H9 (cell line): ENCODE results near the gene ACACB. TPM values are rescaled to one million over a fixed set of nuclear protein-coding genes. Genes with fewer than 3 reads are reported as not detected.

ENCODE experiments used
- DNase-seq: peaks from one replicate; pipeline ENCODE4 v3.0.0-alpha.2; 2017
- H2AFZ ChIP-seq: one replicate; pipeline ENCODE4 v1.6.1; 2013; ENCODE audit warnings: mild to moderate bottlenecking, low read length, control low read depth, moderate library complexity
- H2AK5ac ChIP-seq: 2 replicates; pipeline ENCODE4 v1.6.1; 2013; ENCODE audit warnings: low read length, control low read depth, mixed read lengths; ENCODE audit not compliant: insufficient read length
- H2BK120ac ChIP-seq: one replicate; pipeline ENCODE4 v1.6.1; 2013; ENCODE audit warnings: low read depth, mild to moderate bottlenecking, low read length, control low read depth, inconsistent platforms; ENCODE audit not compliant: poor library complexity, severe bottlenecking
- H2BK12ac ChIP-seq: 2 replicates; pipeline ENCODE4 v1.6.1; 2013; ENCODE audit warnings: low read length, control low read depth, mixed read lengths, low read depth; ENCODE audit not compliant: insufficient read length
- H2BK15ac ChIP-seq: 2 replicates; pipeline ENCODE4 v1.6.1; 2013; ENCODE audit warnings: low read depth, low read length, control low read depth
- H2BK20ac ChIP-seq: one replicate; pipeline ENCODE4 v1.6.1; 2013; ENCODE audit warnings: low read depth, mild to moderate bottlenecking, low read length, control low read depth, inconsistent platforms; ENCODE audit not compliant: poor library complexity, severe bottlenecking
- H2BK5ac ChIP-seq: 2 replicates; pipeline ENCODE4 v1.6.1; 2013; ENCODE audit warnings: low read length, control low read depth, mixed read lengths; ENCODE audit not compliant: insufficient read length
- H3K14ac ChIP-seq: 2 replicates; pipeline ENCODE4 v1.6.1; 2013; ENCODE audit warnings: low read length, control low read depth; ENCODE audit not compliant: insufficient read depth
- H3K18ac ChIP-seq: 2 replicates; pipeline ENCODE4 v1.6.1; 2013; ENCODE audit warnings: low read depth, mild to moderate bottlenecking, mixed read lengths, low read length, control low read depth; ENCODE audit not compliant: insufficient read length
- H3K23ac ChIP-seq: 2 replicates; pipeline ENCODE4 v1.6.1; 2013; ENCODE audit warnings: low read length, control low read depth, mixed read lengths, low read depth; ENCODE audit not compliant: insufficient read length
- H3K23me2 ChIP-seq: 2 replicates; pipeline ENCODE4 v1.6.1; 2013; ENCODE audit warnings: low read depth, mild to moderate bottlenecking, mixed read lengths, low read length, control low read depth; ENCODE audit not compliant: insufficient read length, poor library complexity, severe bottlenecking
- H3K27ac ChIP-seq: 2 replicates; pipeline ENCODE4 v1.5.1; 2013; ENCODE audit warnings: low read length, control low read depth, mixed read lengths, low read depth; ENCODE audit not compliant: insufficient read length
- H3K27me3 ChIP-seq: 2 replicates; pipeline ENCODE4 v1.6.1; 2013; ENCODE audit warnings: low read length, control low read depth, inconsistent platforms; ENCODE audit not compliant: insufficient read depth
- H3K4ac ChIP-seq: 2 replicates; pipeline ENCODE4 v1.6.1; 2013; ENCODE audit warnings: low read depth, mild to moderate bottlenecking, control low read depth, inconsistent platforms, low read length, moderate library complexity
- H3K4me1 ChIP-seq: 2 replicates; pipeline ENCODE4 v1.6.1; 2013; ENCODE audit warnings: low read length, control low read depth, inconsistent platforms; ENCODE audit not compliant: insufficient read depth
- H3K4me2 ChIP-seq: 2 replicates; pipeline ENCODE4 v1.6.1; 2013; ENCODE audit warnings: low read length, control low read depth, mixed read lengths; ENCODE audit not compliant: insufficient read length, insufficient read depth
- H3K56ac ChIP-seq: 2 replicates; pipeline ENCODE4 v1.6.1; 2013; ENCODE audit warnings: low read depth, mild to moderate bottlenecking, mixed read lengths, low read length, control low read depth; ENCODE audit not compliant: insufficient read length
- H3K79me1 ChIP-seq: 2 replicates; pipeline ENCODE4 v1.6.1; 2013; ENCODE audit warnings: low read depth, mild to moderate bottlenecking, moderate library complexity, low read length, control low read depth, inconsistent platforms; ENCODE audit not compliant: insufficient read depth, poor library complexity, severe bottlenecking
- H3K79me2 ChIP-seq: 2 replicates; pipeline ENCODE4 v1.6.1; 2013; ENCODE audit warnings: low read length, control low read depth, inconsistent platforms; ENCODE audit not compliant: insufficient read depth
- H3K9ac ChIP-seq: 2 replicates; pipeline ENCODE4 v1.6.1; 2013; ENCODE audit warnings: low read length, control low read depth, mixed read lengths; ENCODE audit not compliant: insufficient read length; ENCODE audit errors: extremely low read depth
- H3K9me3 ChIP-seq: one replicate; pipeline ENCODE4 v1.6.1; 2013; ENCODE audit warnings: low read depth, low read length, inconsistent platforms; ENCODE audit not compliant: control insufficient read depth
- H3T11ph ChIP-seq: one replicate; pipeline ENCODE4 v1.6.1; 2013; ENCODE audit warnings: mild to moderate bottlenecking, low read length, control low read depth, inconsistent platforms
- H4K20me1 ChIP-seq: one replicate; pipeline ENCODE4 v1.6.1; 2013; ENCODE audit not compliant: control insufficient read depth, insufficient read length, insufficient read depth
- H4K5ac ChIP-seq: 2 replicates; pipeline ENCODE4 v1.6.1; 2013; ENCODE audit warnings: low read depth, mild to moderate bottlenecking, mixed read lengths, low read length, control low read depth; ENCODE audit not compliant: insufficient read length
- H4K8ac ChIP-seq: replicated peaks from 2 replicates; pipeline ENCODE4 v1.6.1; 2013; ENCODE audit warnings: low read length, control low read depth, mixed read lengths, low read depth; ENCODE audit not compliant: insufficient read length
- H4K91ac ChIP-seq: 2 replicates; pipeline ENCODE4 v1.6.1; 2013; ENCODE audit warnings: low read depth, mild to moderate bottlenecking, moderate library complexity, mixed read lengths, low read length, control low read depth; ENCODE audit not compliant: insufficient read length
- H3K27ac Mint-ChIP-seq, 3 experiments: 2 replicates in 2 of 3; 3 replicates in 1 of 3; pipeline ENCODE4 v1.8.0; 2020 to 2021; ENCODE audit warnings: mixed read lengths in 3 of 3, mild to moderate bottlenecking in 1 of 3, moderate library complexity in 1 of 3
- H3K27me3 Mint-ChIP-seq: 2 replicates; pipeline ENCODE4 v1.8.0; 2021; ENCODE audit warnings: low read depth, mild to moderate bottlenecking, moderate library complexity, mixed read lengths
- H3K36me3 Mint-ChIP-seq, 3 experiments: 2 replicates in 2 of 3; 3 replicates in 1 of 3; pipeline ENCODE4 v1.8.0; 2020 to 2021; ENCODE audit warnings: low read depth in 3 of 3, mixed read lengths in 3 of 3; ENCODE audit not compliant: insufficient read depth in 1 of 3
- H3K4me1 Mint-ChIP-seq, 2 experiments: 2 replicates each; pipeline ENCODE4 v1.8.0; 2020; ENCODE audit warnings: mixed read lengths in 2 of 2
- H3K4me3 Mint-ChIP-seq, 2 experiments: 2 replicates in 1 of 2; 3 replicates in 1 of 2; pipeline ENCODE4 v1.8.0; 2020 to 2021; ENCODE audit warnings: mild to moderate bottlenecking in 2 of 2, mixed read lengths in 2 of 2, moderate library complexity in 1 of 2
- H3K9me3 Mint-ChIP-seq, 2 experiments: 2 replicates in 1 of 2; 3 replicates in 1 of 2; pipeline ENCODE4 v1.8.0; 2020; ENCODE audit warnings: mild to moderate bottlenecking in 2 of 2, mixed read lengths in 2 of 2, moderate library complexity in 1 of 2
- WGBS: extraction: QIAGEN DNeasy Blood & Tissue Kit; methylation state at CpG from one replicate; pipeline ENCODE4 v1.1.7; 2013; ENCODE audit warnings: missing lambda C conversion rate, low lambda C conversion rate, mixed read lengths; ENCODE audit not compliant: insufficient read length; ENCODE audit errors: extremely low coverage; 5-methylcytosine and 5-hydroxymethylcytosine counted together
- total RNA-seq: library from RNA; stranded (reverse); gene quantifications from 2 replicates; pipeline ENCODE4 v1.2.1, GENCODE V29; 2021
- TF ChIP-seq, protein P1 (sequence below): fragments of 200-600 bp; sonication (generic); conservative IDR thresholded peaks from 3 replicates; pipeline ENCODE4 v1.8.0; 2021; ENCODE audit warnings: antibody characterized with exemption, mild to moderate bottlenecking

The ACACB gene
- total RNA-seq, 1 experiment from 2014 or later, result 14.2 TPM

DNA sequence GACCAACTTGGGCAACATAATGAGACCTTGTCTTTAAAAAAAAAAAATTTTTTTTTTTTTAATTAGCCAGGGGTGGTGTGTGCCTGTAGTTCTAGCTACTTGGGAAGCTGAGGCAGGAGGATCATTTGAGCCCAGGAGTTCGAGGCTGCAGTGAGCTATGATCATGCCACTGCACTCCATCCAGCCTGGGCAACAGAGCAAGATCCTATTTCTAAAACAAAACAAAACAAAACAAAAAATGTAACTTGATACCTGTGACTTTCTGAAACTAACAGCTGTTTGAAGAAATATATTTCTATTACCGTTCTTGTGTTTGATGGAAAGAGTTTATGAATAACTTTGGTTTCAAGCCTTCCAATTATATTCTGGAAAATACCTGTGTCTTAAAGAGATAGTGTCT, 1.7 kb upstream of the ACACB start:
- no peak overlapping the region for H3K23ac ChIP-seq
- no peak overlapping the region for H4K8ac ChIP-seq
- H4K20me1 ChIP-seq, result no peaks in the 10 kb centered on the region
- no peak overlapping the region for H4K5ac ChIP-seq
- H3K27ac ChIP-seq, result no peak overlapping the region
- H3K4me1 ChIP-seq, result peaks cover 6% of the 10 kb centered on the region; the same call in 1 of the 2 replicates
- H2BK20ac ChIP-seq, result no peak overlapping the region
- WGBS, result no CpG with 5 or more reads among the region's 2 CpGs
- H3K9ac ChIP-seq, result no peak overlapping the region
- no peaks in the 10 kb centered on the region for H3K27me3 ChIP-seq
- Mint-ChIP-seq H3K9me3 (no peaks in the 10 kb centered on the region), H3K27ac (no peak overlapping the region), H3K4me3 (no peak overlapping the region), H3K36me3 (peaks cover 0 to 14% (median 7%) of the 10 kb centered on the region in 3 experiments; a peak in 4 of 7 replicates), H3K4me1 (peaks cover 24 to 28% of the 10 kb centered on the region in 2 experiments), H3K27me3 (no peaks in the 10 kb centered on the region)
- no peak overlapping the region for H3T11ph ChIP-seq
- no peak overlapping the region for H2BK5ac ChIP-seq
- no peak overlapping the region for H3K14ac ChIP-seq
- no peak overlapping the region for H3K4me2 ChIP-seq
- H3K4ac ChIP-seq, result no peak overlapping the region
- no peak overlapping the region for H3K18ac ChIP-seq
- no peak overlapping the region for H2BK15ac ChIP-seq
- H3K23me2 ChIP-seq, result peaks cover 4% of the 10 kb centered on the region
- no peak overlapping the region for H2AFZ ChIP-seq
- H4K91ac ChIP-seq, result no peak overlapping the region
- H3K79me2 ChIP-seq, result no peaks in the 10 kb centered on the region
- no peak overlapping the region for H2AK5ac ChIP-seq
- no peaks in the 10 kb centered on the region for H3K79me1 ChIP-seq
- DNase-seq, result no peak
- H2BK12ac ChIP-seq, result no peak overlapping the region
- no peak overlapping the region for H2BK120ac ChIP-seq
- TF ChIP-seq, protein P1, sequence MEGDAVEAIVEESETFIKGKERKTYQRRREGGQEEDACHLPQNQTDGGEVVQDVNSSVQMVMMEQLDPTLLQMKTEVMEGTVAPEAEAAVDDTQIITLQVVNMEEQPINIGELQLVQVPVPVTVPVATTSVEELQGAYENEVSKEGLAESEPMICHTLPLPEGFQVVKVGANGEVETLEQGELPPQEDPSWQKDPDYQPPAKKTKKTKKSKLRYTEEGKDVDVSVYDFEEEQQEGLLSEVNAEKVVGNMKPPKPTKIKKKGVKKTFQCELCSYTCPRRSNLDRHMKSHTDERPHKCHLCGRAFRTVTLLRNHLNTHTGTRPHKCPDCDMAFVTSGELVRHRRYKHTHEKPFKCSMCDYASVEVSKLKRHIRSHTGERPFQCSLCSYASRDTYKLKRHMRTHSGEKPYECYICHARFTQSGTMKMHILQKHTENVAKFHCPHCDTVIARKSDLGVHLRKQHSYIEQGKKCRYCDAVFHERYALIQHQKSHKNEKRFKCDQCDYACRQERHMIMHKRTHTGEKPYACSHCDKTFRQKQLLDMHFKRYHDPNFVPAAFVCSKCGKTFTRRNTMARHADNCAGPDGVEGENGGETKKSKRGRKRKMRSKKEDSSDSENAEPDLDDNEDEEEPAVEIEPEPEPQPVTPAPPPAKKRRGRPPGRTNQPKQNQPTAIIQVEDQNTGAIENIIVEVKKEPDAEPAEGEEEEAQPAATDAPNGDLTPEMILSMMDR, result no peak
- no peaks in the 10 kb centered on the region for H3K9me3 ChIP-seq
- no peak overlapping the region for H3K56ac ChIP-seq
